ENCODE results near the gene USP21. TPM values are rescaled to one million over a fixed set of nuclear protein-coding genes. Genes with fewer than 3 reads are reported as not detected.
A peak's percentile ranks its signal among the peaks of the same experiment; 100 is the strongest.

USP21 gene
- total and polyA plus RNA-seq, 2 of the 13 experiments (the other 11 are each of a cell fraction or from before 2014, with no cell fraction given): 10.1 to 33.1 TPM

DNA sequence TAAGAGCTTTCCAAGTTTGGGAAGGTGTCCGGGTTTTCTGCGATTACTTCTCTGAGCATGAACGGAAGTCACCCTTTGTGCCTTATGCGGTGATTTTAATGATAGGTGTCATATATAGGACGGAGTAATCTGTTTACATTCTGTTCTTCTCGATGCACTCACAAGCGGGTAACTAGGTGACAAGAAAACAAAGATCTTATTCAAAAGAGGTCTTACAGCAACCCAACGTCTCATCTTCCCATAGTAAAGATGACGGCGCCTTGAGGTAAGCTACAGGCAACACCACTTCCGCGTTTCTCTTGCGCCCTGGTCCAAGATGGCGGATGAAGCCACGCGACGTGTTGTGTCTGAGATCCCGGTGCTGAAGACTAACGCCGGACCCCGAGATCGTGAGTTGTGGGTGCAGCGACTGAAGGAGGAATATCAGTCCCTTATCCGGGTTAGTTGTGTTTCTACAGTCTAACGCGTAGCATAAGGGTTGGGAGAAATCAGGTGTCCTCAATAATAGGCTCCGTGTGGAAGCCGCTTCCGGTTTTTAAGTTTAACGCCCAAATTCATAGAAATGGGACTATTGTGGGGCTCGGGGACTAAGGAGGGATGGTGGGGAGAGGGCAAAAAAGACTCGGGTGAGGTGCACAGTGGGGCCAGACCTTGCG, 5.5 kb upstream of the USP21 start, which contains the start of gene UFC1 (continued):
- peak; percentile 78; the same call in 1 of the 2 replicates for TF ChIP-seq NR2C2 (CRISPR knock-in tag; IDR thresholded peaks at IDR 0.05; ENCODE audit: borderline replicate concordance)
- TF ChIP-seq IRF1 (CRISPR knock-in tag; IDR thresholded peaks at IDR 0.05; ENCODE audit: low read depth): no peak
- TF ChIP-seq BRD4 (CRISPR knock-in tag; IDR thresholded peaks at IDR 0.05): peak; percentile 91
- peak; percentile 48; the same call in 1 of the 2 replicates for TF ChIP-seq ZNF747 (CRISPR knock-in tag; IDR thresholded peaks at IDR 0.05; ENCODE audit: borderline replicate concordance)
- TF ChIP-seq SALL2 (CRISPR knock-in tag; IDR thresholded peaks at IDR 0.05): 0 out of 2 replicates have a peak, but pooled peaks have one; percentile 37
- peak; percentile 31; the same call in 1 of the 2 replicates for TF ChIP-seq ZNF556 (CRISPR knock-in tag; IDR thresholded peaks at IDR 0.05; ENCODE audit: borderline replicate concordance)
- no peak for TF ChIP-seq DMTF1 (CRISPR knock-in tag; IDR thresholded peaks at IDR 0.05)
- TF ChIP-seq ZNF607 (CRISPR knock-in tag; IDR thresholded peaks at IDR 0.05; ENCODE audit: borderline replicate concordance): no peak
- no peak for TF ChIP-seq MEF2D (CRISPR knock-in tag; IDR thresholded peaks at IDR 0.05)
- TF ChIP-seq RBAK (CRISPR knock-in tag; IDR thresholded peaks at IDR 0.05): no peak
- TF ChIP-seq HIVEP1 (CRISPR knock-in tag; IDR thresholded peaks at IDR 0.05): no peak
- 0 out of 2 replicates have a peak, but pooled peaks have one; percentile 17 for TF ChIP-seq ZNF646 (CRISPR knock-in tag; IDR thresholded peaks at IDR 0.05)
- no peak for TF ChIP-seq ZNF543 (CRISPR knock-in tag; IDR thresholded peaks at IDR 0.05)
- TF ChIP-seq TGIF2 (CRISPR knock-in tag; IDR thresholded peaks at IDR 0.05): peak; percentile 75; the same call in 1 of the 2 replicates
- TF ChIP-seq ZNF639 (CRISPR knock-in tag; conservative IDR thresholded peaks at IDR 0.05): peak; percentile 66; the same call in 1 of the 2 replicates
- peak; percentile 77; the same call in 1 of the 2 replicates for TF ChIP-seq ZNF749 (CRISPR knock-in tag; IDR thresholded peaks at IDR 0.05; ENCODE audit: borderline replicate concordance)
- TF ChIP-seq ZSCAN12 (CRISPR knock-in tag; IDR thresholded peaks at IDR 0.05): no peak
- TF ChIP-seq NPAS2 (CRISPR knock-in tag; IDR thresholded peaks at IDR 0.05; ENCODE audit: borderline replicate concordance): no peak
